Measurements from ENCODE around the gene HORMAD1.
"Not testable (repeated sequence)": the region's sequence is repeated elsewhere in the genome, so short reads cannot be mapped to it uniquely, and the experiment has no call there.

HORMAD1 gene

GRCh38 chr1:150696995-150697927, 23.4 kb downstream of the HORMAD1 start, which contains the start of gene GOLPH3L:
GOLPH3L (minus strand) TSS chr1:150697154; CDS start chr1:150694838, 2,316 bp downstream.
- DNase-seq: peak; percentile 97

GRCh38 chr1:150696590-150696989, 24.1 kb downstream of the HORMAD1 start:
- DNase-seq: no peak

- DNase-seq: no peak
Observed at GRCh38 chr1:150696162-150696561, 24.5 kb downstream of the HORMAD1 start.

GRCh38 chr1:150695561-150695960, 25.1 kb downstream of the HORMAD1 start:
- no peak for DNase-seq

GRCh38 chr1:150692720-150693119, 28.0 kb downstream of the HORMAD1 start:
- no peak for DNase-seq

GRCh38 chr1:150688763-150689162, 31.9 kb downstream of the HORMAD1 start:
- no peak for DNase-seq

GRCh38 chr1:150686275-150686674, 34.4 kb downstream of the HORMAD1 start:
- no peak for DNase-seq

- DNase-seq: no peak
Observed at GRCh38 chr1:150683914-150684313, 36.8 kb downstream of the HORMAD1 start.

GRCh38 chr1:150678988-150679387, 41.7 kb downstream of the HORMAD1 start:
- no peak for DNase-seq

GRCh38 chr1:150674881-150675280, 45.8 kb downstream of the HORMAD1 start:
- DNase-seq: no peak

- no peak for DNase-seq
Observed at GRCh38 chr1:150663321-150663720, 57.4 kb downstream of the HORMAD1 start.

GRCh38 chr1:150662811-150663210, 57.9 kb downstream of the HORMAD1 start:
- no peak for DNase-seq

- no peak for DNase-seq
Observed at GRCh38 chr1:150661156-150661555, 59.5 kb downstream of the HORMAD1 start.

GRCh38 chr1:150660584-150660983, 60.1 kb downstream of the HORMAD1 start:
- DNase-seq: no peak

- not testable (repeated sequence) for DNase-seq
Observed at GRCh38 chr1:150657064-150657463, 63.6 kb downstream of the HORMAD1 start.

GRCh38 chr1:150654635-150655034, 66.1 kb downstream of the HORMAD1 start:
- DNase-seq: not testable (repeated sequence)

- peak; percentile 38 for DNase-seq
Observed at GRCh38 chr1:150650193-150650592, 70.5 kb downstream of the HORMAD1 start.

GRCh38 chr1:150649441-150650075, 71.1 kb downstream of the HORMAD1 start:
- no peak for DNase-seq

All from NCI-H1417 treated with DMSO at 0.1 percent for 48 hours (cell line).